Hematopoietic multipotent progenitor cell treated with erythropoietin and hydrocortisone succinate and interleukin-3 and kit ligand, for 15 days (in vitro differentiated cells): ENCODE data around the gene NTS.

Source experiments
- DNase-seq: peaks from one replicate; pipeline ENCODE4 v3.0.0-alpha.2; 2015; ENCODE audit warnings: low spot score

The NTS gene

DNA sequence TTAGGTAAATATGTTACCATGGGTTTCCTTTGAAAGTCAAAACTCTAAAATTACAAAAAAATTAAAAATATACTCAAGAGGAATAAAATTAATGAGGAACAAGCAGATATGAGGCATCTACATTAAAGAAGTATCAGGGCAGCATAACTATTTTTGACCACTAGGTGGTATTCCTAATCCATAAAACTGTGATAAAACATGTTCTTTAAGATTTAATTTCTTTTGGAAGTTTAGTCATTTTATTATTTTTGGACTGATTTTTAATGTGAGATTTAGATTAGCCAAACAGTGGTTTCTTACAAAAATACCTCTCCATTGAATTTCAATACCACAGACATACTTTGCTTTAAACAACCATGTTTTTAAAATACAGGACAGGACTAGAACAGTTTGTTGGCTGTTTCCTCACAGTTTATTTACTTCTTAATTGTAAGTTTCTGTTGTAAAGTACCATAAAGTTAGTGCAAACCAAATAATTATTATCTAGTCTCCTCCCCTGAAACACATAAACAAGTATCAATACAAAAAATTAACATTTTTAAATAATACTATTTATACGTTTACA is 49.8 kb downstream of the NTS start:
- DNase-seq = no peak

DNA sequence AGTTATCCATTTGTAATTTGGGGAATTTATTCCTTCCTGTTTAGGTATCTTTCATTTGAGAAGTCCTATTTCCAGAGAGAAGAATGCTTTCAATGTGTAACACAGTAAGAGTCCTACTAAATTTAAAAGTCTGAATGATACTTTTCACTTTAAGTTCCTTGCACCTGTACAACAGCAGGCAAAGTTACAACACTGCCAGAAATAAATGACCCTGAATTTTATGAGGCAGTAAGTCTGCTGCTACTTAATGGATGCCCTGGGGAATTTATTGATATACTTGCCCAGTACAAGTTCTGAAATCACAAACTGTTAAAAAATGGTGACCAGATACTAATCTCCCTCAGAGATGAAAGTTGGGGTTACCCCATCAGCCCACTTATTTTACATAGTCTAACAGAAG is 53.1 kb downstream of the NTS start:
- no peak for DNase-seq
